SU-DHL-6 (cell line): Measurements from ENCODE around the gene PTBP3.

Experiments
- CTCF ChIP-seq: fragments of 200-600 bp; sonication (generic); IDR thresholded peaks from one replicate; pipeline ENCODE4 v1.5.1; 2017; ENCODE audit warnings: antibody characterized with exemption, mild to moderate bottlenecking, low read length, moderate library complexity; ENCODE audit not compliant: insufficient read depth, poor library complexity, severe bottlenecking
- EZH2phosphoT487 ChIP-seq: fragments of 200-600 bp; sonication (generic), shearing (Covaris generic); conservative IDR thresholded peaks from 2 replicates; pipeline ENCODE4 v1.6.1; 2018; ENCODE audit warnings: mild to moderate bottlenecking, antibody characterized with exemption, low read length, moderate library complexity, mixed read lengths

DNA sequence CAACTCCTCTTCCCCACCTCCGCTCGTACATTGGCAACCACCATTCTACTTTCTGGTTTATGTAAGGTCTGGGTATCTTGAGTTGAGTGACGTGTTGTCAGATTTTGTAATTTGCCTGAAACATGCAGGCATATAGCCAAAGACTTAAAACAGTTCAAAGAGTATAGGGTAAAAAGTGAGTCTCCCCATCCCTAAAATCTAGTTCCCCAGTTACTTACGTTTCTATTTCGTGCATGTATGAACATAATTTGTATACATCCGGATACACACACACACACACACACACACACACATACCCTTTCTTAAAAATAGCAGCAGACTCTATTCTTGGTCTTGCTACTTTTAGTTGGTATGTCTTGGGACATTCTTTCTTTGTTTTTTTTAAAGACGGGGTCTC is 47.4 kb upstream of the PTBP3 start:
- no peak for TF ChIP-seq CTCF
- TF ChIP-seq EZH2phosphoT487 = no peak
